GM23338 (cell line): ENCODE measurements around the gene SH3BP4. TPM values are rescaled to one million over a fixed set of nuclear protein-coding genes. Genes with fewer than 3 reads are reported as not detected.

ENCODE experiments used
- ATAC-seq: fragments of 200-7000 bp; cut with Tn5 transposase; 3 replicates; pipeline ENCODE4 v1.9.1; 2020
- DNase-seq: peaks from one replicate; pipeline ENCODE4 v3.0.0-alpha.2; 2015; ENCODE audit warnings: low spot score
- H2AFZ ChIP-seq: fragments of 200-600 bp; sonication (generic); 2 replicates; pipeline ENCODE4 v1.8.0; 2016; ENCODE audit warnings: antibody characterized with exemption, mild to moderate bottlenecking, moderate library complexity
- H3F3A ChIP-seq: fragments of 200-600 bp; sonication (generic); replicated peaks from 2 replicates; pipeline ENCODE4 v1.8.0; 2017; ENCODE audit warnings: antibody characterized with exemption, mixed run types, low read depth
- H3K27ac ChIP-seq: fragments of 200-600 bp; sonication (generic); 2 replicates; pipeline ENCODE4 v1.6.1; 2016; ENCODE audit warnings: low read depth
- H3K27me3 ChIP-seq: fragments of 200-600 bp; sonication (generic); 2 replicates; pipeline ENCODE4 v1.8.0; 2016; ENCODE audit warnings: mild to moderate bottlenecking, mixed run types, moderate library complexity; ENCODE audit not compliant: insufficient read depth
- H3K36me3 ChIP-seq: fragments of 200-600 bp; sonication (generic); 2 replicates; pipeline ENCODE4 v1.8.0; 2016; ENCODE audit warnings: mild to moderate bottlenecking; ENCODE audit not compliant: insufficient read depth
- H3K4me1 ChIP-seq: fragments of 200-600 bp; sonication (generic); 2 replicates; pipeline ENCODE4 v1.8.0; 2016; ENCODE audit warnings: mild to moderate bottlenecking, moderate library complexity; ENCODE audit not compliant: insufficient read depth
- H3K4me2 ChIP-seq: fragments of 200-600 bp; sonication (generic); 2 replicates; pipeline ENCODE4 v1.7.1; 2017; ENCODE audit warnings: mixed run types
- H3K4me3 ChIP-seq: fragments of 200-600 bp; sonication (generic); 2 replicates; pipeline ENCODE4 v1.6.1; 2016; ENCODE audit warnings: mixed run types
- H3K79me2 ChIP-seq: fragments of 200-600 bp; sonication (generic); replicated peaks from 2 replicates; pipeline ENCODE4 v1.8.0; 2017; ENCODE audit warnings: mild to moderate bottlenecking; ENCODE audit not compliant: insufficient read depth
- H3K9me2 ChIP-seq: fragments of 200-600 bp; sonication (generic); 2 replicates; pipeline ENCODE4 v1.8.0; 2017; ENCODE audit not compliant: insufficient read depth
- H4K20me1 ChIP-seq: fragments of 200-600 bp; sonication (generic); replicated peaks from 2 replicates; pipeline ENCODE4 v1.8.0; 2017; ENCODE audit warnings: mild to moderate bottlenecking; ENCODE audit not compliant: insufficient read depth
- H3K27ac Mint-ChIP-seq: 2 replicates; pipeline ENCODE4 v1.8.0; 2020; ENCODE audit warnings: inconsistent platforms, mild to moderate bottlenecking, moderate library complexity, mixed read lengths
- H3K27me3 Mint-ChIP-seq: 3 replicates; pipeline ENCODE4 v1.8.0; 2022; ENCODE audit warnings: low read depth, mild to moderate bottlenecking, moderate library complexity, mixed read lengths, inconsistent platforms; ENCODE audit not compliant: insufficient read depth, poor library complexity
- H3K36me3 Mint-ChIP-seq: 3 replicates; pipeline ENCODE4 v1.8.0; 2021; ENCODE audit warnings: low read depth, mild to moderate bottlenecking, inconsistent platforms, moderate library complexity, mixed read lengths
- H3K4me1 Mint-ChIP-seq: 3 replicates; pipeline ENCODE4 v1.8.0; 2020; ENCODE audit warnings: mild to moderate bottlenecking, inconsistent platforms, mixed read lengths
- H3K4me3 Mint-ChIP-seq: 3 replicates; pipeline ENCODE4 v1.8.0; 2021; ENCODE audit warnings: moderate library complexity, mild to moderate bottlenecking, inconsistent platforms, mixed read lengths
- H3K9me3 Mint-ChIP-seq: 3 replicates; pipeline ENCODE4 v1.8.0; 2020; ENCODE audit warnings: moderate library complexity, mild to moderate bottlenecking, inconsistent platforms, mixed read lengths
- CTCF ChIP-seq, 2 experiments: fragments of 200-600 bp in 1 of 2; sonication (generic) in 1 of 2; conservative IDR thresholded peaks; 2 replicates each; pipeline versions ENCODE4 v1.5.1 to v1.6.1; 2016 to 2017; ENCODE audit warnings: antibody characterized with exemption in 2 of 2, low read depth in 2 of 2, mild to moderate bottlenecking in 2 of 2, moderate library complexity in 1 of 2
- ETS1 ChIP-seq: IDR thresholded peaks from 2 replicates; pipeline ENCODE4 v1.6.1; 2016; ENCODE audit warnings: antibody characterized with exemption
- EZH2 ChIP-seq: fragments of 200-600 bp; sonication (generic); IDR thresholded peaks from one replicate; pipeline ENCODE4 v1.8.0; 2017; ENCODE audit warnings: antibody characterized with exemption, mild to moderate bottlenecking, low read depth; ENCODE audit not compliant: unreplicated experiment
- EZH2phosphoT487 ChIP-seq: fragments of 200-600 bp; sonication (generic); IDR thresholded peaks from one replicate; pipeline ENCODE4 v1.8.1; 2018; ENCODE audit warnings: antibody characterized with exemption; ENCODE audit not compliant: unreplicated experiment
- JUNB ChIP-seq: IDR thresholded peaks from one replicate; pipeline ENCODE4 v1.6.1; 2016; ENCODE audit warnings: antibody characterized with exemption; ENCODE audit not compliant: unreplicated experiment
- POLR2AphosphoS5 ChIP-seq: IDR thresholded peaks from 2 replicates; pipeline ENCODE4 v1.6.1; 2016; ENCODE audit warnings: antibody characterized with exemption, low read depth
- REST ChIP-seq: IDR thresholded peaks from one replicate; pipeline ENCODE4 v1.6.1; 2018; ENCODE audit warnings: antibody characterized with exemption; ENCODE audit not compliant: unreplicated experiment
- STAT1 ChIP-seq: IDR thresholded peaks from one replicate; pipeline ENCODE4 v1.6.1; 2016; ENCODE audit warnings: antibody characterized with exemption; ENCODE audit not compliant: unreplicated experiment
- ZNF114 ChIP-seq: fragments of 250-450 bp; sonication (Bioruptor Pico); IDR thresholded peaks from 2 replicates; pipeline ENCODE4 v1.5.0; 2020; ENCODE audit warnings: mild to moderate bottlenecking, moderate library complexity
- ZNF331 ChIP-seq: fragments of 250-450 bp; sonication (Bioruptor Pico); IDR thresholded peaks from 2 replicates; pipeline ENCODE4 v1.5.0; 2020; ENCODE audit warnings: low read depth, mild to moderate bottlenecking, moderate library complexity
- ZNF462 ChIP-seq: fragments of 250-450 bp; sonication (Bioruptor Pico); IDR thresholded peaks from 2 replicates; pipeline ENCODE4 v1.5.0; 2020; ENCODE audit warnings: mild to moderate bottlenecking, moderate library complexity
- polyA plus RNA-seq: library from polyadenylated mRNA; unstranded; fragments of >200 nt; fragmentation: Nextera tagmentation; extraction: Ambion mirVana; gene quantifications from 2 replicates; pipeline ENCODE4 v1.2.1, GENCODE V29; 2016
- total RNA-seq: library from RNA; depleted of rRNA; stranded (reverse); fragments of >200 nt; shearing (Covaris generic); gene quantifications from 2 replicates; pipeline ENCODE4 v1.2.3, GENCODE V29; 2014

The SH3BP4 gene
- total and polyA plus RNA-seq, 2 experiments from 2014 or later: 15.6 to 50.9 TPM

GRCh38 chr2:235003096-235003775, 51.4 kb downstream of the SH3BP4 start:
- Mint-ChIP-seq H3K4me1 (peaks cover 64% of the 10 kb centered on the region), H3K36me3 (peaks cover 20% of the 10 kb centered on the region), H3K27ac (peak overlapping the region; percentile 51; the same call in 1 of the 2 replicates), H3K9me3 (no peaks in the 10 kb centered on the region; the same call in 2 of the 3 replicates), H3K4me3 (no peak overlapping the region), H3K27me3 (peaks cover 9% of the 10 kb centered on the region)
- no peak overlapping the region for H2AFZ ChIP-seq
- H3K4me2 ChIP-seq: no peak overlapping the region; the same call in 1 of the 2 replicates
- H3K4me1 ChIP-seq: peaks cover 38% of the 10 kb centered on the region
- TF ChIP-seq ZNF114 (CRISPR knock-in tag): no peak
- no peak for TF ChIP-seq EZH2
- TF ChIP-seq REST: no peak
- no peak for TF ChIP-seq ETS1
- no peak for TF ChIP-seq ZNF331 (CRISPR knock-in tag)
- TF ChIP-seq JUNB: no peak
- TF ChIP-seq STAT1: no peak
- no peak for TF ChIP-seq ZNF462 (CRISPR knock-in tag)
- TF ChIP-seq POLR2AphosphoS5: no peak
- TF ChIP-seq CTCF (conservative IDR thresholded peaks at IDR 0.05; ENCODE audit: low read depth in 2 of 2): no peak
- TF ChIP-seq EZH2phosphoT487: no peak
- H3K27me3 ChIP-seq: no peaks in the 10 kb centered on the region
- no peak for ATAC-seq
- 0 out of 2 replicates have a peak, but pooled peaks cover 6% of the 10 kb centered on the region for H3F3A ChIP-seq
- H3K4me3 ChIP-seq: no peak overlapping the region
- H3K9me2 ChIP-seq: no peaks in the 10 kb centered on the region
- H3K79me2 ChIP-seq: peaks cover 96% of the 10 kb centered on the region
- no peak for DNase-seq
- H4K20me1 ChIP-seq: peaks cover 10% of the 10 kb centered on the region; the same call in 1 of the 2 replicates
- no peaks in the 10 kb centered on the region for H3K36me3 ChIP-seq
- no peak overlapping the region for H3K27ac ChIP-seq
